ENCODE measurements around the gene ATAD3B.

GRCh38 chr1:1540818-1541628, 69.5 kb downstream of the ATAD3B start:
- TF ChIP-seq CTCF (IDR thresholded peaks at IDR 0.05; ENCODE audit: low read depth, low read length), result no peak
- no peak for TF ChIP-seq EZH2phosphoT487 (IDR thresholded peaks at IDR 0.05; ENCODE audit: low read depth)
